IMR-90 (cell line): ENCODE results near the gene KRTAP5-5. TPM values are rescaled to one million over a fixed set of nuclear protein-coding genes. Genes with fewer than 3 reads are reported as not detected.

ENCODE experiments used
- ATAC-seq: fragments of 200-7000 bp; cut with Tn5 transposase; 2 replicates; pipeline ENCODE4 v1.9.1; 2020; ENCODE audit warnings: low read depth, mild to moderate bottlenecking, moderate library complexity
- BruUV-seq: library from RNA; stranded (reverse); fragments of 400-500 nt; replicated peaks from 2 replicates; lab custom pipeline; 2021; lab: Mats Ljungman, UMichigan
- CTCF ChIA-PET: fragments of 300-600 bp; formaldehyde crosslinking; extraction: SDS; loops from one replicate; lab custom pipeline; 2021; ENCODE audit warnings: antibody characterized with exemption; lab: Yijun Ruan, JAX
- POLR2A ChIA-PET: fragments of 300-600 bp; sonication (Branson Sonifier 250); formaldehyde crosslinking; loops from one replicate; lab custom pipeline; 2022; ENCODE audit warnings: antibody characterized with exemption; ENCODE audit not compliant: unreplicated experiment; lab: Charles Lee
- DNase-seq: peaks from one replicate; pipeline ENCODE4 v3.0.0; 2013
- H2AFZ ChIP-seq: replicated peaks from 2 replicates; pipeline ENCODE3; 2013; ENCODE audit warnings: low read length, mild to moderate bottlenecking; ENCODE audit not compliant: poor library complexity
- H2AK5ac ChIP-seq: 2 replicates; pipeline ENCODE4 v1.6.1; 2013; ENCODE audit warnings: low read depth, low read length, inconsistent platforms
- H2AK9ac ChIP-seq: replicated peaks from 2 replicates; pipeline ENCODE3; 2013; ENCODE audit warnings: mild to moderate bottlenecking, low read depth, low read length, moderate library complexity; ENCODE audit not compliant: poor library complexity
- H2BK120ac ChIP-seq: 2 replicates; pipeline ENCODE4 v1.6.1; 2013; ENCODE audit warnings: low read depth, low read length, inconsistent platforms
- H2BK15ac ChIP-seq: 3 replicates; pipeline ENCODE4 v1.6.1; 2013; ENCODE audit warnings: low read depth, low read length, inconsistent platforms
- H2BK20ac ChIP-seq: 2 replicates; pipeline ENCODE4 v1.6.1; 2013; ENCODE audit warnings: low read depth, mild to moderate bottlenecking, inconsistent platforms, low read length, moderate library complexity
- H2BK5ac ChIP-seq: 2 replicates; pipeline ENCODE4 v1.6.1; 2013; ENCODE audit warnings: mild to moderate bottlenecking, low read depth, low read length, inconsistent platforms; ENCODE audit not compliant: poor library complexity, severe bottlenecking
- H3K14ac ChIP-seq: replicated peaks from 2 replicates; pipeline ENCODE4 v1.6.1; 2013; ENCODE audit warnings: low read depth, low read length, inconsistent platforms
- H3K18ac ChIP-seq: 2 replicates; pipeline ENCODE4 v1.6.1; 2013; ENCODE audit warnings: low read depth, low read length, control low read depth
- H3K23ac ChIP-seq: 2 replicates; pipeline ENCODE4 v1.6.1; 2013; ENCODE audit warnings: low read depth, low read length, inconsistent platforms
- H3K27ac ChIP-seq: 2 replicates; pipeline ENCODE4 v1.5.1; 2013; ENCODE audit warnings: mild to moderate bottlenecking, control low read depth, low read length; ENCODE audit not compliant: insufficient read depth
- H3K27me3 ChIP-seq: 2 replicates; pipeline ENCODE4 v1.6.1; 2013; ENCODE audit warnings: low read length; ENCODE audit not compliant: control insufficient read depth, insufficient read depth
- H3K36me3 ChIP-seq: 2 replicates; pipeline ENCODE4 v1.6.1; 2013; ENCODE audit warnings: low read length, mixed read lengths; ENCODE audit not compliant: control insufficient read depth, insufficient read depth
- H3K4ac ChIP-seq: 2 replicates; pipeline ENCODE4 v1.6.1; 2013; ENCODE audit warnings: low read depth, low read length, inconsistent platforms
- H3K4me1 ChIP-seq: 2 replicates; pipeline ENCODE4 v1.6.1; 2013; ENCODE audit warnings: low read length, mixed read lengths; ENCODE audit not compliant: control insufficient read depth, insufficient read depth
- H3K4me2 ChIP-seq: 2 replicates; pipeline ENCODE4 v1.6.1; 2013; ENCODE audit warnings: low read depth, mild to moderate bottlenecking, control low read depth, low read length, moderate library complexity
- H3K4me3 ChIP-seq: 2 replicates; pipeline ENCODE4 v1.5.1; 2013; ENCODE audit warnings: low read depth, mild to moderate bottlenecking, control low read depth, low read length, moderate library complexity; ENCODE audit not compliant: insufficient read depth
- H3K56ac ChIP-seq: 2 replicates; pipeline ENCODE4 v1.6.1; 2013; ENCODE audit warnings: low read length, inconsistent platforms; ENCODE audit not compliant: insufficient read depth; ENCODE audit errors: extremely low read depth
- H3K79me1 ChIP-seq, 2 experiments: 2 replicates each; pipeline ENCODE4 v1.6.1; 2013; ENCODE audit warnings: low read length in 2 of 2, inconsistent platforms in 1 of 2, low read depth in 1 of 2
- H3K9ac ChIP-seq: 2 replicates; pipeline ENCODE4 v1.6.1; 2013; ENCODE audit warnings: low read depth, low read length, control low read depth
- H3K9me1 ChIP-seq: 2 replicates; pipeline ENCODE4 v1.6.1; 2013; ENCODE audit warnings: low read length, inconsistent platforms; ENCODE audit not compliant: insufficient read depth
- H3K9me3 ChIP-seq: 2 replicates; pipeline ENCODE4 v1.6.1; 2013; ENCODE audit warnings: low read length; ENCODE audit not compliant: control insufficient read depth, insufficient read depth
- H4K20me1 ChIP-seq: 2 replicates; pipeline ENCODE4 v1.6.1; 2013; ENCODE audit warnings: low read length, inconsistent platforms; ENCODE audit not compliant: insufficient read depth
- H4K5ac ChIP-seq: 2 replicates; pipeline ENCODE4 v1.6.1; 2013; ENCODE audit warnings: mild to moderate bottlenecking, low read depth, low read length, control low read depth
- H4K8ac ChIP-seq, 2 experiments: 2 replicates each; pipeline ENCODE4 v1.6.1; 2013; ENCODE audit warnings: low read depth in 2 of 2, low read length in 2 of 2, control low read depth in 1 of 2, inconsistent platforms in 1 of 2
- H4K91ac ChIP-seq: 2 replicates; pipeline ENCODE4 v1.6.1; 2013; ENCODE audit warnings: low read depth, low read length, inconsistent platforms; ENCODE audit not compliant: insufficient read depth
- CEBPB ChIP-seq: IDR thresholded peaks from 2 replicates; pipeline ENCODE4 v1.6.1; 2012; ENCODE audit warnings: low read depth, low read length, improper control_type of control experiment
- CHD1 ChIP-seq: IDR thresholded peaks from 2 replicates; pipeline ENCODE4 v1.6.1; 2012; ENCODE audit warnings: low read depth, low read length, improper control_type of control experiment
- CTCF ChIP-seq: conservative IDR thresholded peaks from 2 replicates; pipeline ENCODE4 v1.5.1; 2012; ENCODE audit warnings: mild to moderate bottlenecking, low read depth, low read length, improper control_type of control experiment
- ELK1 ChIP-seq: fragments of 150-350 bp; IDR thresholded peaks from 2 replicates; pipeline ENCODE4 v1.6.1; 2016; ENCODE audit warnings: low read depth, mild to moderate bottlenecking, low read length, moderate library complexity, borderline replicate concordance
- FOS ChIP-seq: fragments of 150-350 bp; IDR thresholded peaks from 2 replicates; pipeline ENCODE4 v1.6.1; 2016; ENCODE audit warnings: low read depth, low read length
- MAFK ChIP-seq: IDR thresholded peaks from 2 replicates; pipeline ENCODE4 v1.6.1; 2012; ENCODE audit warnings: low read depth, low read length, improper control_type of control experiment
- MAZ ChIP-seq: IDR thresholded peaks from 2 replicates; pipeline ENCODE4 v1.6.1; 2012; ENCODE audit warnings: low read depth, mild to moderate bottlenecking, low read length, improper control_type of control experiment, moderate library complexity, borderline replicate concordance
- MXI1 ChIP-seq: IDR thresholded peaks from 2 replicates; pipeline ENCODE4 v1.6.1; 2012; ENCODE audit warnings: low read depth, mild to moderate bottlenecking, low read length, moderate library complexity, borderline replicate concordance
- NFE2L2 ChIP-seq: fragments of 150-350 bp; IDR thresholded peaks from 2 replicates; pipeline ENCODE4 v1.6.1; 2016; ENCODE audit warnings: low read depth, mild to moderate bottlenecking, low read length
- POLR2A ChIP-seq: IDR thresholded peaks from 2 replicates; pipeline ENCODE4 v1.6.1; 2012; ENCODE audit warnings: mild to moderate bottlenecking, low read depth, low read length
- RAD21 ChIP-seq: IDR thresholded peaks from 2 replicates; pipeline ENCODE4 v1.6.1; 2012; ENCODE audit warnings: low read length, improper control_type of control experiment
- RCOR1 ChIP-seq: IDR thresholded peaks from 2 replicates; pipeline ENCODE4 v1.6.1; 2012; ENCODE audit warnings: mild to moderate bottlenecking, low read length, improper control_type of control experiment; ENCODE audit not compliant: insufficient replicate concordance
- RFX5 ChIP-seq: IDR thresholded peaks from 2 replicates; pipeline ENCODE4 v1.8.0; 2012; ENCODE audit warnings: low read depth, mild to moderate bottlenecking, low read length, moderate library complexity
- SMC3 ChIP-seq: fragments of 150-350 bp; IDR thresholded peaks from 2 replicates; pipeline ENCODE4 v1.6.1; 2016; ENCODE audit warnings: low read depth, mild to moderate bottlenecking, antibody characterized with exemption, low read length, moderate library complexity
- USF2 ChIP-seq: fragments of 150-350 bp; IDR thresholded peaks from 2 replicates; pipeline ENCODE4 v1.6.1; 2017; ENCODE audit warnings: mild to moderate bottlenecking, antibody characterized with exemption, low read length, low read depth
- WGBS, 2 experiments: methylation state at CpG; one replicate each; pipeline versions ENCODE4 v1.1.5 to v1.1.7; 2013; ENCODE audit warnings: missing lambda C conversion rate in 2 of 2; ENCODE audit not compliant: insufficient read length in 1 of 2; ENCODE audit errors: extremely low coverage in 2 of 2; 5-methylcytosine and 5-hydroxymethylcytosine counted together
- dilution Hi-C: fragments of 300-500 bp; cut with HindIII; formaldehyde crosslinking; loops from one replicate; pipeline ENCODE4 v1.14.3; 2018; ENCODE audit warnings: low sequenced_read_pairs; ENCODE audit not compliant: unreplicated experiment
- in situ Hi-C: fragments of 300-500 bp; cut with MboI; formaldehyde crosslinking; loops from 3 replicates; pipeline ENCODE4 v1.14.3; 2019; ENCODE audit warnings: low sequenced_read_pairs, inconsistent platforms, mixed read lengths
- intact Hi-C: fragments of 100-400 bp; cut with micrococcal nuclease; formaldehyde crosslinking; loops from 2 replicates; pipeline ENCODE4 v1.10.0; 2022
- polyA plus RNA-seq, 3 experiments: library from polyadenylated mRNA; depleted of rRNA; stranded (reverse); fragments of >200 nt; gene quantifications; 2 replicates each; pipeline ENCODE4 v1.2.3, GENCODE V29; 2012; ENCODE audit warnings: low replicate concordance in 1 of 3
- total RNA-seq: library from RNA; depleted of rRNA; stranded (reverse); fragments of >200 nt; gene quantifications from 2 replicates; pipeline ENCODE4 v1.2.3, GENCODE V29; 2012

Gene KRTAP5-5
- total and polyA plus RNA-seq, 2 of the 4 experiments (the other 2 are of a cell fraction): not detected

GRCh38 chr11:1667121-1667850 is 37.7 kb downstream of the KRTAP5-5 start:
- Histone ChIP-seq H3K79me1 (no peaks in the 10 kb centered on the region), H3K4me1 (no peaks in the 10 kb centered on the region), H2BK120ac (no peak overlapping the region), H4K8ac (no peak overlapping the region), H3K23ac (no peak overlapping the region), H2AK9ac (no peak overlapping the region), H3K27me3 (peaks cover 31% of the 10 kb centered on the region), H3K4me3 (no peak overlapping the region), H3K18ac (no peak overlapping the region), H4K5ac (no peak overlapping the region), H3K27ac (no peak overlapping the region), H3K9ac (no peak overlapping the region), H4K20me1 (no peaks in the 10 kb centered on the region), H2BK5ac (no peak overlapping the region), H2BK15ac (no peak overlapping the region), H4K91ac (no peak overlapping the region), H3K14ac (no peak overlapping the region), H3K56ac (no peak overlapping the region), H3K4me2 (no peak overlapping the region), H3K9me1 (no peaks in the 10 kb centered on the region; the same call in 1 of the 2 replicates), H3K36me3 (no peaks in the 10 kb centered on the region), H2AK5ac (no peak overlapping the region), H3K9me3 (no peaks in the 10 kb centered on the region), H3K4ac (no peak overlapping the region), H2AFZ (no peak overlapping the region), H2BK20ac (no peak overlapping the region)
- in situ Hi-C loops (no loop called here), intact Hi-C loops (no loop called here), dilution Hi-C loops (no loop called here)
- TF ChIP-seq NFE2L2: no peak
- no peak for TF ChIP-seq RAD21
- TF ChIP-seq SMC3: no peak
- no peak for TF ChIP-seq CHD1
- no peak for TF ChIP-seq USF2
- TF ChIP-seq FOS: no peak
- no peak for TF ChIP-seq POLR2A
- no peak for TF ChIP-seq CTCF
- TF ChIP-seq RCOR1: no peak
- TF ChIP-seq MXI1: no peak
- TF ChIP-seq MAFK: no peak
- TF ChIP-seq CEBPB: no peak
- TF ChIP-seq RFX5: no peak
- no peak for TF ChIP-seq ELK1
- TF ChIP-seq MAZ: no peak
- ChIA-PET CTCF (no interaction called here), POLR2A (no interaction called here)
- ATAC-seq: no peak
- BruUV-seq: no TSS peak
- DNase-seq: no peak
- 29% methylated on average over 2 of the region's 24 CpGs; no CpG with 5 or more reads in 1 of the 2 experiments for WGBS, 2 experiments
